ENCODE measurements around the gene FBLN5. TPM values are rescaled to one million over a fixed set of nuclear protein-coding genes. Genes with fewer than 3 reads are reported as not detected.

The FBLN5 gene
- polyA plus RNA-seq, 1 experiment: 116 TPM

- ChIA-PET CTCF (no interaction called here), POLR2A (no interaction called here)
- Histone ChIP-seq H3K27ac (ENCODE audit: low read depth, low read length) (no peak overlapping the region), H3K4me3 (ENCODE audit: low read depth, low read length) (no peak overlapping the region), H3K9me3 (ENCODE audit: control insufficient read depth, insufficient read depth, low read length) (no peaks in the 10 kb centered on the region), H3K27me3 (ENCODE audit: control insufficient read depth, insufficient read depth, low read length) (no peaks in the 10 kb centered on the region)
- DNase-seq (ENCODE audit: low read depth, low spot score): no peak
- TF ChIP-seq CTCF (IDR thresholded peaks at IDR 0.05; ENCODE audit: low read depth, low read length): no peak
Observed at GRCh38 chr14:91903070-91903469, 44.4 kb downstream of the FBLN5 start.

GRCh38 chr14:91902336-91902735 lies 45.2 kb downstream of the FBLN5 start:
- no peak overlapping the region for H3K27ac ChIP-seq (ENCODE audit: low read depth, low read length)
- no peak overlapping the region for H3K4me3 ChIP-seq (ENCODE audit: low read depth, low read length)
- no peaks in the 10 kb centered on the region for H3K27me3 ChIP-seq (ENCODE audit: control insufficient read depth, insufficient read depth, low read length)
- CTCF ChIA-PET: interaction anchor here (1.5 kb wide), 1 partner anchor 95 kb away, joined by 6 read pairs; no protein-coding TSS in a partner anchor
- DNase-seq (ENCODE audit: low read depth, low spot score): no peak
- H3K9me3 ChIP-seq (ENCODE audit: control insufficient read depth, insufficient read depth, low read length): no peaks in the 10 kb centered on the region
- no peak for TF ChIP-seq CTCF (IDR thresholded peaks at IDR 0.05; ENCODE audit: low read depth, low read length)
- POLR2A ChIA-PET: no interaction called here

GRCh38 chr14:91901449-91902226 lies 45.9 kb downstream of the FBLN5 start:
- DNase-seq (ENCODE audit: low read depth, low spot score): no peak
- CTCF ChIA-PET: interaction anchor here (1.0 to 1.5 kb wide), 4 partner anchors 8 to 205 kb away, joined by 3 to 6 read pairs (median 5); partner anchors contain the start of gene ATXN3

GRCh38 chr14:91899806-91900205 lies 47.7 kb downstream of the FBLN5 start:
- CTCF ChIA-PET: interaction anchor here (0.5 to 1.2 kb wide), 4 partner anchors 11 to 97 kb away, joined by 3 to 4 read pairs (median 4); no protein-coding TSS in a partner anchor

More at GRCh38 chr14:91901449-91902226, 45.9 kb downstream of the FBLN5 start:
- no peak for TF ChIP-seq CTCF (IDR thresholded peaks at IDR 0.05; ENCODE audit: low read depth, low read length)
- POLR2A ChIA-PET: no interaction called here
- no peak overlapping the region for H3K27ac ChIP-seq (ENCODE audit: low read depth, low read length)
- no peaks in the 10 kb centered on the region for H3K9me3 ChIP-seq (ENCODE audit: control insufficient read depth, insufficient read depth, low read length)
- H3K27me3 ChIP-seq (ENCODE audit: control insufficient read depth, insufficient read depth, low read length): no peaks in the 10 kb centered on the region
- H3K4me3 ChIP-seq (ENCODE audit: low read depth, low read length): no peak overlapping the region

More at GRCh38 chr14:91899806-91900205, 47.7 kb downstream of the FBLN5 start:
- no peak for DNase-seq (ENCODE audit: low read depth, low spot score)
- POLR2A ChIA-PET: no interaction called here
- no peak overlapping the region for H3K4me3 ChIP-seq (ENCODE audit: low read depth, low read length)
- no peaks in the 10 kb centered on the region for H3K27me3 ChIP-seq (ENCODE audit: control insufficient read depth, insufficient read depth, low read length)
- no peak overlapping the region for H3K27ac ChIP-seq (ENCODE audit: low read depth, low read length)
- H3K9me3 ChIP-seq (ENCODE audit: control insufficient read depth, insufficient read depth, low read length): no peaks in the 10 kb centered on the region
- no peak for TF ChIP-seq CTCF (IDR thresholded peaks at IDR 0.05; ENCODE audit: low read depth, low read length)

Data from AG04450 (cell line).